HL-60/S4 treated with phorbol 12-myristate 13-acetate at 8.2 ng/mL for 4 days and 3 days (cell line): ENCODE results near the gene MTA3.
"Not testable (repeated sequence)": the region's sequence is repeated elsewhere in the genome, so short reads cannot be mapped to it uniquely, and the experiment has no call there.

Experiments used
- in situ Hi-C: fragments of 300-500 bp; cut with MboI; formaldehyde crosslinking; loops from 2 replicates; pipeline ENCODE4 v1.15.0; 2022; ENCODE audit warnings: low sequenced_read_pairs

The MTA3 gene

DNA sequence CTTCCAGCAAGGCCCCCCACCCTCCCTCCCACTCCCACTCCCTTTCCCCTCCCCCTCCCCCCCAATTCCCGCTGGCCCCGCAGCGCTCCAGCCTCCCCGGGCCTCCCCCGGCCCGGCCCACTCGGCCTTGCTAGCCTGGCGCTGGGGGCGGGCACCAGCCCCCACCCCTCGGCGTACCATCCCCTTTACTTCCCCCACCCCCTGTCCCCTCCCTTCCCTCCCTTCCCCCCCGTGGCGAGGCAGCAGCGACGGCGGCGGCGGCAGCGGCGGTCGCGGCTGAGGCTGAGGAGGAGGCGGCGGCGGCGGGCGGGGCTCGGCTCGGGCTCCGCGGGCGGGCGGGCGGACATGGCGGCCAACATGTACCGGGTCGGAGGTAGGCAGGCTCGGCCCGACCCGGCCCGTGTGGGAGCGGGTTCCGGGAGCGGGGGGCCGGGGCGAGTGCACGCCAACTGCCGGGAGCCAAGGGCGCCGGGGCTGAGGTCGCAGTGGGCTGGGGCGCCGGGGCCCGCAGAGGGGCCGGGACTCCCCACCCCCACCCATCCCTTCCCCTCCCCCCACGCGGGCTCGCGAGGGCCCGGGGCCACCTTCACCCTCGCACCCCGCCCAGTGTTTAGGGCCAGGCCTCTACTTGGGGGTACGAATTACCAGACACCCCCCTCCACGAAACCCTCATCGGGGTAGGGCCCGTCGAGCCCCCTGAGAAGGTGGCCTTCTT, at the start of gene MTA3:
TSS of gene MTA3 (plus strand) at position 232 of the 715 bp plus-strand sequence. CDS start at position 346, 114 bp downstream.
- in situ Hi-C loops: no loop called here

- in situ Hi-C loops: no loop called here
Measured at GRCh38 chr2:42519624-42520023, 48.8 kb upstream of the MTA3 start.

- in situ Hi-C loops: no loop called here
Measured at GRCh38 chr2:42522035-42522434, 46.4 kb upstream of the MTA3 start.

DNA sequence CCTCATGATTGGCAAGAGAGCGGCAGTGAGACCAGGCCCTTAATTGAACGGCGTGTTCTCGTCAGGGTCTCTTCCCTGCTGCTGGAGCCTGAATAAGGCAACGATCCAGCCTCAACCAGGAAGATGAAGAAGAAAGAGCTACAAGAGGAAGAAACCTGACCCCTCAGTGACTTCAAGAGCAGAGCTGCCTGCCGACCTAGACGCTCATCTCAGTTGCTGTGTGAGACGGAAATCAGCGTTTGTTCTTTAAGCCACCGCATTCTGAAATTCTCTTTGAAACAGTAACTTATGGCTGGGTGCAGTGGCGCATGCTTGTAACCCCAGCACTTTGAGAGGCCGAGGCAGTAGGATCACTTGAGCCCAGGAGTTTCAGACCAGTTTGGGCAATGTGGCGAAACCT, 45.1 kb upstream of the MTA3 start:
- in situ Hi-C loops: no loop called here

GRCh38 chr2:42532397-42532796, 36.0 kb upstream of the MTA3 start:
- in situ Hi-C loops: no loop called here

- in situ Hi-C loops: no loop called here
Measured at GRCh38 chr2:42537493-42537892, 30.9 kb upstream of the MTA3 start.

DNA sequence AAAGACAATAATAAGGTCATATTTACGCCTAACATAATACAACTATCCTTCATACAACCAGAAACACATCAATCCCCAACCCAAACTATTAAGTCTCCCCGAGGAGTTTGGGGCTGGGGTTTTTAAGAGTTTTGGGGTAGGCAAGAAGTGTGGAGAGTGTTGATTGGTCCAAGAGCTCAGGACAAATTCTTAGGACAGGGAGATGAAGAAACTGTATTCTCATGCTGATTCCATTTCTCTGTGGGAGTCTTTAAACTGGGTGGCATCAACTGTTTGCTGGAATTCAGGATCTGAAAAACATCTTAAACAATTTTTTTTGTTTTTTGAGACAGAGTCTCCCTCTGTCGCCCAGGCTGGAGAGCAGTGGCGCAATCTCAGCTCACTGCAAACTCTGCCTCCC, 25.6 kb upstream of the MTA3 start:
- in situ Hi-C loops: no loop called here

GRCh38 chr2:42545023-42545721, 23.3 kb upstream of the MTA3 start:
- in situ Hi-C loops: no loop called here

GRCh38 chr2:42545841-42546390, 22.5 kb upstream of the MTA3 start:
- in situ Hi-C loops: no loop called here

- in situ Hi-C loops: no loop called here
Measured at GRCh38 chr2:42547014-42547413, 21.4 kb upstream of the MTA3 start.

- in situ Hi-C loops: no loop called here
Measured at GRCh38 chr2:42547446-42548295, 20.8 kb upstream of the MTA3 start.

GRCh38 chr2:42550870-42551269, 17.6 kb upstream of the MTA3 start:
- in situ Hi-C loops: no loop called here

GRCh38 chr2:42554392-42554791, 14.0 kb upstream of the MTA3 start:
- in situ Hi-C loops: no loop called here

DNA sequence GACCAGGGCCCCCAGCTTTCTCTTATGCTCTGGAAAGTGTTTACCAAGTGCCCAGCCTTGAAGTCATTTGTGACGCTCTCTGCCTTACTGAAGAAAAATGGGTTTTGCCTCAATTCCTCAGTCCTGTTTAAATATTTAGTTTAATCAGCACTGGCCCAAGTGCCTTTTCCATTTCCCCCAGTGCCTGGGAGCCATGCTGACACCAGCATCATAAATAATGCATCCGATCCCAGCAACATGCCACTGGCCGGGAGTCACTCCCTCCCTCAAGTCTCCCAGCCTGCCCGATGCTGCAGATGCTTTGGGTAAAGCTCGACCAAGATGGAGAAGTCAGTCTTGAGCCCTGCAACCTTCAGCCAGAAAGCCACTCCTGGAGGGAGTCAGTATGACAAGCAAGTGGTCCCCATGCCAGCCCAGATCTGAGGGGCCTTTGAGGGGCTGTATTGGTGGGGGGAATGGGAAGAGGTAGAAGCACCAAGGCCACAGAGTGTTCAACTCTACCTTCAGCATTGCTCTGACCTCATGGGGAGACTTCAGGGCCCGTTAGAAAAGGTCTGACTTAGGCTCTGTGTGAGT, 12.0 kb upstream of the MTA3 start:
- in situ Hi-C loops: no loop called here

DNA sequence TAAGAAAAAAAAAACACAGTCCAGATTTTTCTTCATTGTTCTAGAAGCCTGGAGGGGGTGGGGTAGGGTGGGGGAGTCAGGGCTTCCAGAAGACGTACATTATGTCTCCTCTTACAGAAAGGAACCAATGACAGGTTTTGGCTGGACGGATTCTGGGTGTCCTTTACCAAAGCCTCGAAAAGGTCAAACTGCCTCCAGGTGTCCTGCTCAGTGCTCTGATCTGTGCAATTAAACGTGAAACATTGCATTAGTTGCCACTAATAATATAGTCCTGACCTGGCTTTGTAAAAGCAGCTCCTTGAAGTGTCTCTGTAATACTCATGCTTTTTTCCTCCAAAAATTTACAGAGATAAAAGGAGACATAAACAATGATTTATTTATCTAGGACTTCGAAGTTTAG, 11.1 kb upstream of the MTA3 start:
- in situ Hi-C loops: no loop called here

- in situ Hi-C loops: no loop called here
Measured at GRCh38 chr2:42558827-42559226, 9.6 kb upstream of the MTA3 start.

- in situ Hi-C loops: not testable (repeated sequence)
Measured at GRCh38 chr2:42560133-42560532, 8.3 kb upstream of the MTA3 start.

DNA sequence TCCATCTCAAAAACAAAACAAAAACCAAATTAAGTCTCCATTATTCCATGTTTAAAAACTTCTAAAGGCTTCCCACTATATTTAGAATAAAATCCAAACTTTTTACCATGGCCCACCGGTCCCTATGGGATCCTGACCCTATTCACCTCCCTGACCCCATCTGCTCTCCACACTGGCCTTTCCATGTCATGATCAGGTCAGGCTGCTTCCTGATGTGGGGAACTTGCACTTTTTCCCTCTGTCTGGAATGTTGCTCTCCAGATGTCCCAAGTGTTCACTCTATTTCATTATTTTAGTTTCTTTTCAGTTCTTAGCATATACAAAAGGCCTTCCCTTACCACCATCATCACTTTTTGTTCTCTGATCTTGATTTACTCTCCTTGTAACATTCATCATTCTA, 7.5 kb upstream of the MTA3 start:
- in situ Hi-C loops: no loop called here

- in situ Hi-C loops: no loop called here
Measured at GRCh38 chr2:42562474-42563144, 5.8 kb upstream of the MTA3 start.

DNA sequence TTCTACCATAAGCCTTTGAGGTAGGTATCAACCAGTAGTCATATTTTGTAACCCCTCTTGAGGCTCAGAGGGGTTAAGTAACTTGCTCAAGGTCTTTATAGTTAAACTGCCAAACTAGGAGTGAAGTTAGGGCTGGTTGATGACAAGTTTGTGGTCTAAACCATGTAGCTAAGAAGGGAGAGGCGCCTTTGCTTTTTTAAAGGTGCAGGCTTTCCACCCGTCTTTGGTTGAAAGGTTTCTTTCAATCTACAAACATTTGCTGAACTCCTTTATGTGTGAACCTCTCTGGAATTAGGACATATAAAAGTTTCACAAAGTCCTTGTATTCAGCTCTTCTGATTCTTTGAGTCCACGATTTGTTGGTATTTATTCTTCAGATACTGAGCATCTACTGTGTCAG, 2.4 kb upstream of the MTA3 start:
- in situ Hi-C loops: no loop called here
